T-helper 17 cell (primary cell): ENCODE results near the gene FREM2. TPM values are rescaled to one million over a fixed set of nuclear protein-coding genes. Genes with fewer than 3 reads are reported as not detected.

Experiments used
- ATAC-seq: fragments of 150-1000 bp; cut with Tn5 transposase; 2 replicates; pipeline ENCODE4 v1.10.0; 2021; ENCODE audit warnings: mild to moderate bottlenecking, moderate library complexity
- DNase-seq, 3 donors: peaks; one replicate each; pipeline versions ENCODE4 v3.0.0 to v3.0.0-alpha.2; 2020 to 2021
- H3K9me3 ChIP-seq: one replicate; pipeline ENCODE4 v1.7.0; 2013; ENCODE audit warnings: low read length, mild to moderate bottlenecking; ENCODE audit not compliant: control insufficient read depth, poor library complexity, severe bottlenecking
- H3K27ac Mint-ChIP-seq: one replicate; pipeline ENCODE4 v1.8.0; 2022; ENCODE audit warnings: mild to moderate bottlenecking, moderate library complexity, mixed read lengths
- H3K27me3 Mint-ChIP-seq: one replicate; pipeline ENCODE4 v1.8.0; 2022; ENCODE audit warnings: mixed read lengths
- H3K36me3 Mint-ChIP-seq: one replicate; pipeline ENCODE4 v1.8.0; 2022; ENCODE audit warnings: low read depth, mixed read lengths
- H3K4me1 Mint-ChIP-seq: one replicate; pipeline ENCODE4 v1.8.0; 2022; ENCODE audit warnings: mild to moderate bottlenecking, mixed read lengths
- H3K4me3 Mint-ChIP-seq: one replicate; pipeline ENCODE4 v1.8.0; 2022; ENCODE audit warnings: mild to moderate bottlenecking, moderate library complexity, mixed read lengths
- total RNA-seq, 4 donors: library from RNA in 2 of 4; stranded (reverse) in 2 of 4; gene quantifications; one replicate each; pipeline ENCODE4 v1.2.3 and lab custom pipeline; 2022 to 2026

The FREM2 gene
- total RNA-seq = not detected
- 0 to 0.46 reads per million in 2 donors for total RNA-seq (lab: John Stamatoyannopoulos, UW)

DNA sequence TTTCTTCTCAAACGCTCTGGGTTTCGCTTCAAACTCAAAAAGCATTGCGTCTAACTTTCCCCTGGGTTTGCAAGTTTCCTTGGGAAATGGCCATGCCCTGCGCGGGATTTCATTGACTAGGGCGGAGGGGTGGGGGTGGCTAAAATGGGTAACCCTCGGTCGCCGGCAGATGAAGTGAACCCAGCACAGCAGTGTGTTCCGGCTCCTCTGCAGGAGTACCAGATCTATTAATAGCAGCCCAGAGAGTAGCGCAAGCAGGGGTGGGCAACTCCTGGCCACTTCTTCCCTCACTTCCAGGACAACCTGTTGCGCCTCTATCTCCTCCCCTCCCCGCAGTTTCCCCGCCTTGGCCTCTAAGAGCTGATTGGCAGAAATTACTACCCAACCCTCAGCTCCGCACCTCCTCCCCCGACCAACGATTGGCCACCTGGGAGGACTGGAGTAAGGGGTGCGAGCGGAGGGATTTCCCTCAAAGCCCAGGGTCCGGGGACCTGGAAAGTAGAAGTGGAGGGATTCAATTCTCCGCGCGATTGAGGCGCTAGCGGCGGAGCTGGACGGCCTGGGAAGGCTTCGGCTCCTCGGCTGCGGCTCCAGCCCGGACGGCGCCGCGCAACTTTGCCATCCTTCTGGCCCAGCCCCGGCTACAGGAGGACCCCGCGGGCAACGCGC lies at the start of gene FREM2:
FREM2 (plus strand) TSS at position 501 of the 669 bp plus-strand sequence. CDS start 268 bp downstream, outside the sequence.
- peaks cover 3% of the 10 kb centered on the region for H3K9me3 ChIP-seq
- no peak within 1 kb of the TSS for H3K27ac Mint-ChIP-seq
- no peak for ATAC-seq
- peak within 1 kb of the TSS; percentile 13 for H3K4me3 Mint-ChIP-seq
- H3K4me1 Mint-ChIP-seq = no peaks in the 10 kb centered on the region
- no peaks in the 10 kb centered on the region for H3K36me3 Mint-ChIP-seq
- no peak for DNase-seq
- H3K27me3 Mint-ChIP-seq = peaks cover 23% of the 10 kb centered on the region

- H3K9me3 ChIP-seq = no peaks in the 10 kb centered on the region
- Mint-ChIP-seq H3K27me3 (no peaks in the 10 kb centered on the region), H3K27ac (no peak overlapping the region), H3K4me1 (no peaks in the 10 kb centered on the region), H3K4me3 (no peak overlapping the region), H3K36me3 (no peaks in the 10 kb centered on the region)
- DNase-seq = no peak
- ATAC-seq = no peak
Measured at GRCh38 chr13:38637576-38637975, 49.3 kb upstream of the FREM2 start.

DNA sequence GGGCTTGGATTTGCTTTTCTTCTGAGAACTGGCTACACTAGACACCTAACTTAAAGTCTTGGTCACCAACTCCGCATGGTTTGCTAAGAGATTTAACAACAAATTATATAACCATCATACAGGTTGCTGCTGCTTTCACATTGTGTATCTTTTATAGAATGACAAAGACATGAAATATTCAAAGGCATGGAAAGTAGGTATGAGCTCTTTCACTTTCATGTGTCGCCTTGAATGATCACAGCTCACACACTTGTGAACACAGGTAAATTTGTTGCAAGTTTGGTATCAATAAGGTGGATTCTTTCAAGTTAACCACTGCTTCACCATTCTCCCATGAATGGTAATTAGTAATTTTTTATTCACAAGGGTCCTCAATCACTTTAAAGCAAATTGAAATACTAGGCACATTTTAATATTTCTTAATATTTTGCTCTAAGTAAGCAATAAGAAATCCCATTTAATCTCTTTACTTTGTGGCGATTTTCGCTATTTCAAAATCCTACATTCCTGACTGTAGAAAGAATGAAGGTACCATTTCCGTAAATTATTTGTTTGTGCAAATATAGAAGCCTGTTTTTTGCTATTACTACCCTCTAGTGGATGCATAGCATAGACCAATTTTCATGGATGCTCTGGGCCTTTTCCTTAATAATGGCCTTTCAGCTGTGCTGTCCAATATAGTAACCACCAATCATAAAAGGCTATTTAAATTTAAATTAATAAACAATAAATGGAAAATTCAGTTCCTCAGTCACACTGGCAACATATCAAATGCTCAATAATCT lies 45.5 kb upstream of the FREM2 start:
- no peak overlapping the region for H3K27ac Mint-ChIP-seq
- H3K4me1 Mint-ChIP-seq = no peaks in the 10 kb centered on the region
- H3K4me3 Mint-ChIP-seq = no peak overlapping the region
- H3K9me3 ChIP-seq = no peaks in the 10 kb centered on the region
- ATAC-seq (no peak), DNase-seq (no peak)
- no peaks in the 10 kb centered on the region for H3K36me3 Mint-ChIP-seq
- H3K27me3 Mint-ChIP-seq = no peaks in the 10 kb centered on the region

DNA sequence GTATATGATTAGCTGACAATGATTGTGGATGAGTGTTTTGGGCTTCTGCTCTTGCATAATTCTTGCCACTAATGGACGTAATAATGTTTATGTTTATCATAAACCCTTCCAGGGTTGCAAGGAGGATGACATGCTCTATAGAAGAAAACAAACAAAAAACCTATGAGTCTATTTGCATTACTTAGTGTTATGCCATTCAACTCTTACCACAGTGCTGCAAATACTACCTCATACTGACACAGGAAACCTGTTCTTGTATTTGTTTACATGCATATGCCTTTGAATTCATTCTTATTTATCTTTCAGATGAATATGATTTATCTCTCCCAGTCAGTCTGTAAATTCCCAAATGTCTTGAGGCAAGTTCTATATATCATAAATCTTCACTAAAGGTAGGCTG lies 39.6 kb upstream of the FREM2 start:
- Mint-ChIP-seq H3K27ac (no peak overlapping the region), H3K4me1 (no peaks in the 10 kb centered on the region), H3K4me3 (no peak overlapping the region), H3K27me3 (peaks cover 6% of the 10 kb centered on the region), H3K36me3 (no peaks in the 10 kb centered on the region)
- H3K9me3 ChIP-seq = no peaks in the 10 kb centered on the region
- DNase-seq (no peak), ATAC-seq (no peak)

GRCh38 chr13:38648912-38649311 lies 38.0 kb upstream of the FREM2 start:
- no peak for ATAC-seq
- Mint-ChIP-seq H3K36me3 (no peaks in the 10 kb centered on the region), H3K4me3 (no peak overlapping the region), H3K27me3 (peaks cover 6% of the 10 kb centered on the region), H3K27ac (no peak overlapping the region), H3K4me1 (no peaks in the 10 kb centered on the region)
- no peaks in the 10 kb centered on the region for H3K9me3 ChIP-seq
- DNase-seq = no peak

- ATAC-seq (no peak), DNase-seq (no peak)
- Mint-ChIP-seq H3K36me3 (no peaks in the 10 kb centered on the region), H3K27ac (no peak overlapping the region), H3K4me1 (no peaks in the 10 kb centered on the region), H3K4me3 (no peak overlapping the region), H3K27me3 (no peaks in the 10 kb centered on the region)
- H3K9me3 ChIP-seq = no peaks in the 10 kb centered on the region
Measured at GRCh38 chr13:38656699-38657098, 30.2 kb upstream of the FREM2 start.

DNA sequence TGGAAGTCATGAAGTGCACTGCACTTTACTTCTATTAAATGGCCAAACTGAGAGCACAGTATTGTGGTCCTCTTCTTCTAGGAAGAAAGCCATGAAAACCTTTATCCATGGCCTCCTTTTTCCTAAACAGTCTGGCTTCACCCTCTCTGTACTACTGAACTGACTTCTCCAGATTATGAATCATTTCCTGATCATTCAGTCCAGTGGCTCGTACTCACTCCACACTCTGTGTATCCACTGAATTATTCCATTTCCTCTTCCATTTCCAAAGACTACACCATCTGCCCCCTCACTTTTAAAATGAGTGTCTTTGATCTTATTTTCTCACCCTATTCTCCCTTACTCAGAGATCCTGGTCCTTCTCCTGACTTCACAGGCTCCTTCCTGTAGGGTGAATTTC lies 29.7 kb upstream of the FREM2 start:
- H3K9me3 ChIP-seq = no peaks in the 10 kb centered on the region
- Mint-ChIP-seq H3K27ac (no peak overlapping the region), H3K4me1 (no peaks in the 10 kb centered on the region), H3K27me3 (no peaks in the 10 kb centered on the region), H3K4me3 (no peak overlapping the region), H3K36me3 (no peaks in the 10 kb centered on the region)
- DNase-seq = no peak
- no peak for ATAC-seq

DNA sequence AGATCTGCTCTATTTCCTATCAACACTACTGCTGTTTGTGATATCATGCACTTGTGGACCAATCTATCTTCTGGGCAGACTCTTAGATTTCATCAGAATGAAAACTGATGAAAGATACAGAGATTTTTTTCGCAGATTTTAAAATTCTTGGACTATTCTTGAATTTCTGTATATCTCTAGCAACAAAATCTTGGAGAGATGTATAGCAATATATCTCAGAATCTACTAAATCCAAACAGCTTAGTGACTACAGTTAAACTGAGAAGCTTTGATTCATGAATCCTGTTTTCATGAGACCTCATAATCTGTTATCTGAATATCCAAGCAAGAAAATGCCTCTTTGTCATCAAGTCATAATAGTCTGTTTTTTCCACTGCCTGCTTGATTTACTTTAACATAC lies 28.0 kb upstream of the FREM2 start:
- H3K4me1 Mint-ChIP-seq = no peaks in the 10 kb centered on the region
- no peaks in the 10 kb centered on the region for H3K36me3 Mint-ChIP-seq
- no peak for DNase-seq
- H3K9me3 ChIP-seq = no peaks in the 10 kb centered on the region
- ATAC-seq = no peak
- no peak overlapping the region for H3K4me3 Mint-ChIP-seq
- peaks cover 6% of the 10 kb centered on the region for H3K27me3 Mint-ChIP-seq
- peak overlapping the region; percentile 0 for H3K27ac Mint-ChIP-seq

GRCh38 chr13:38661010-38661675 lies 25.7 kb upstream of the FREM2 start:
- Mint-ChIP-seq H3K4me1 (no peaks in the 10 kb centered on the region), H3K4me3 (no peak overlapping the region), H3K27me3 (peaks cover 6% of the 10 kb centered on the region), H3K36me3 (no peaks in the 10 kb centered on the region), H3K27ac (no peak overlapping the region)
- ATAC-seq = no peak
- DNase-seq = no peak
- H3K9me3 ChIP-seq = no peaks in the 10 kb centered on the region

DNA sequence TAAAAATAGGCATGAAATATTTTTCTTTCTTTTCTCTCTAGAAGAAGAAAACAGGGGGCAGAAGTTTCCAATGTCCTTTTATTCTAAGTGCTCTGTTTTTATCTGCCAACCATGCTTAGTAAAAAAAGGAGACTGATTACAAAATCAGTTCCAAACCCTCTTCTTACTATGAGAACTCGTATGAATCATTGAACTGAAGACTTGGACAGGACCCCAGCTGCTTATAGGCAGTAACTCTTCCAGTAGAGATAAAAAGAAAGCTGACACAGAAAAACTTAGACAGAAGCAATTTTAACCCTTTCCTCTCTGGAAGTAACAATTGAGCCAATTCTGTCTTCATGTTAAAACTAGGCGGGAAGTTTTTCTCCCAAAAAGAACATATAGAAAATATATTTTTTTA lies 24.5 kb upstream of the FREM2 start:
- no peak overlapping the region for H3K4me3 Mint-ChIP-seq
- peaks cover 6% of the 10 kb centered on the region for H3K27me3 Mint-ChIP-seq
- ATAC-seq (no peak), DNase-seq (no peak)
- no peaks in the 10 kb centered on the region for H3K9me3 ChIP-seq
- H3K36me3 Mint-ChIP-seq = no peaks in the 10 kb centered on the region
- no peaks in the 10 kb centered on the region for H3K4me1 Mint-ChIP-seq
- H3K27ac Mint-ChIP-seq = no peak overlapping the region

DNA sequence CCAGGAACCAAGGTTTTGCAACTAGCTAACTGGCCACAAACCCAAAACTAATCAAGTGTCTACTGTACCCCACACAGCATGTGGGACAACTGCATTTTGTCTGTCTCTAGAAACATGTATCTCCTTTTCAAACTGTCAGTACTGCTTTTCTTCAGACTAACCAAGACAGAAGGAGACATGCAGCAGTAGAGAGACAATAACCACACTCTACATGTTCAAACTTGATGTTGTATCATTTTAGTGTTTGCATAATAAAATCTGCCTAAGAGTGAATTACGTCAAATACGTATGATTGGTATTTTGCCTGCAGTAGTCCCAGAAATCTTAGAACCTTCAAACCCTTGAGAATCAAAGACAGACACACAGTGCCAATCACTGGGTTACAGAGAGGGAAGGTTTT lies 22.0 kb upstream of the FREM2 start:
- Mint-ChIP-seq H3K27ac (no peak overlapping the region), H3K4me1 (no peaks in the 10 kb centered on the region), H3K27me3 (peaks cover 6% of the 10 kb centered on the region), H3K36me3 (no peaks in the 10 kb centered on the region), H3K4me3 (no peak overlapping the region)
- no peak for ATAC-seq
- H3K9me3 ChIP-seq = no peaks in the 10 kb centered on the region
- no peak for DNase-seq

DNA sequence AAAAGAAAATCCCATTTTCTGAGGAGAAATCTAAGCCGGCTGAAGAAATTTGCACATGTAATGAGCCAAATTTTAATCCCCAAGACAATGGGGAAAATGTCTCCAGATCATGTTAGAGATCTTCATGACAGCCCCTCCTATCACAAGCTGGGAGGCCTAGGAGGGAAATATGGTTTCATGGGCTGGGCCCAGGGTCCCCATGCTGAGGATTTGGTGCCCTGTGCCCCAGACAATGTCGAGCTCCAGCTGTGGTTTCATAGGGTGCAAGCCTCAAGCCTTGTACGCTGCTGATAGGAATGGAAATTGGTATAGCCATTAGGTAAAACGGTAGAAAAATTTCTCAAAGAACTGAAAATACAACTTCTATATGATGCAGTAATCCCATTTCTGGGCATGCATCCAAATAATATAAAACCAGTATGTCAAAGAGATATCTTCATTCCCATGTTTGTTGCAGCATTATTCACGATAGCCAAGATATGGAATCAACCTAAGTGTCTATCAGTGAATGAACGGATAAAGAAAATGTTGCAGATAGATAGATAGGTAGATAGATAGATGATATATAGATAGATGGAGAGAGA lies 19.3 kb upstream of the FREM2 start:
- no peak overlapping the region for H3K4me3 Mint-ChIP-seq
- no peaks in the 10 kb centered on the region for H3K9me3 ChIP-seq
- H3K27me3 Mint-ChIP-seq = peaks cover 6% of the 10 kb centered on the region
- DNase-seq (no peak), ATAC-seq (no peak)
- no peak overlapping the region for H3K27ac Mint-ChIP-seq
- H3K36me3 Mint-ChIP-seq = no peaks in the 10 kb centered on the region
- H3K4me1 Mint-ChIP-seq = no peaks in the 10 kb centered on the region

DNA sequence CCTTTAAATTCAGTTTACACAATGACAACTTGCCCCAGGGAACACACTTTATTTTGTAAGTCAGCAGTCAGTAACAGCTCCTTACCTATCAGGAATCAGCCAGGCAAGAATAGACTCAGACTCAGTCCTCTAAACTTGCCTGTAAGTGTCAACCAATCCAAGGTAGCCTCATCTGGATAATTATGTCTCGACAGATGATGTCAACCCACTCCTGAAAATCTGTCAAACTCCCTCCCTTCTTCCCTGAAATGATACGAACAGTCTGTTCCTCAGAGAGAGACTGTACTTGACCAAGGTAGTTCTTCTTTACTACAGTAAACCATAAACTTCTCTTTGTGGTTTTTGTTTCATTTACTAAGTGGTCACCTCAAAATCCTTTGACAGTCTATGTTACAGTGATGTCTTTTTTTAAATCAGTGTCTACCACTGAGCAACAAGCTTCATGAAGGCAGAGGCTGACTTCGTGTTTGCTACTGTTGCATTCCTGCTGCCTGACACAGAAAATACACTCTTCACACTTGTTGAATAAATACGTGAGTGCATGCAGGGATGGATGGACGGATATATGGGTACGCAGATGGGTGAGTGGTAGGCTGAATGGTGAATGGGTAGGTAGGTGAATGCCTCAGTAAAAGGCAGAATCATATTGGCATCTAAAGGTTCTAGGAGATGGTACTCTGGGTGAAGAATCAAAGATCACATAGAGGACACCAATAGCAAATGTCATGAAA lies 17.5 kb upstream of the FREM2 start:
- H3K9me3 ChIP-seq = no peaks in the 10 kb centered on the region
- ATAC-seq (no peak), DNase-seq (no peak)
- Mint-ChIP-seq H3K36me3 (no peaks in the 10 kb centered on the region), H3K27ac (no peak overlapping the region), H3K4me1 (no peaks in the 10 kb centered on the region), H3K27me3 (no peaks in the 10 kb centered on the region), H3K4me3 (no peak overlapping the region)
